ENCODE data around the gene COL12A1.

GRCh38 chr6:75156186-75156878 lies 49.5 kb downstream of the COL12A1 start:
- TF ChIP-seq CTCF (IDR thresholded peaks at IDR 0.05), result no peak
- TF ChIP-seq POLR2A (IDR thresholded peaks at IDR 0.05), result no peak

Data from Peyer's patch (tissue), 4 donors.